Endothelial cell of umbilical vein (primary cell): ENCODE measurements around the gene LANCL2. TPM values are rescaled to one million over a fixed set of nuclear protein-coding genes. Genes with fewer than 3 reads are reported as not detected.

Experiments
- BruUV-seq: library from RNA; stranded (reverse); fragments of 400-500 nt; replicated peaks from 2 replicates; lab custom pipeline; 2021; lab: Mats Ljungman, UMichigan
- CTCF ChIA-PET: fragments of 300-600, 350-600 bp; sonication (Branson Sonifier 250); formaldehyde crosslinking; loops from one replicate; lab custom pipeline; 2021; ENCODE audit warnings: antibody characterized with exemption, inconsistent platforms; lab: Charles Lee
- POLR2A ChIA-PET: fragments of 300-600, 350-600 bp; sonication (Branson Sonifier 250); formaldehyde crosslinking; loops from one replicate; lab custom pipeline; 2021; ENCODE audit warnings: antibody characterized with exemption, inconsistent platforms; lab: Charles Lee
- DNase-seq: peaks from one replicate; pipeline ENCODE4 v3.0.0-alpha.2; 2011; ENCODE audit warnings: low read depth, low spot score
- FAIRE-seq: peaks from 2 replicates; lab custom pipeline; 2011; peaks lifted over from hg19 to GRCh38; lab: Jason Lieb, UNC
- H2AFZ ChIP-seq: 2 replicates; pipeline ENCODE4 v1.6.0; 2012; ENCODE audit warnings: low read depth, low read length, control low read depth, inconsistent platforms
- H3K27ac ChIP-seq: 2 replicates; pipeline ENCODE4 v1.5.1; 2011; ENCODE audit warnings: low read depth, mild to moderate bottlenecking, control low read depth, low read length, moderate library complexity; ENCODE audit not compliant: insufficient read depth
- H3K27me3 ChIP-seq, 2 experiments: 2 replicates each; pipeline versions ENCODE4 v1.6.0 to v1.6.1; 2011; ENCODE audit warnings: low read length in 2 of 2, mixed read lengths in 1 of 2; ENCODE audit not compliant: control insufficient read depth in 2 of 2, insufficient read depth in 2 of 2
- H3K36me3 ChIP-seq, 2 experiments: 2 replicates in 1 of 2; 3 replicates in 1 of 2; pipeline ENCODE4 v1.5.1; 2011; ENCODE audit warnings: low read length in 2 of 2, mild to moderate bottlenecking in 1 of 2, moderate library complexity in 1 of 2; ENCODE audit not compliant: control insufficient read depth in 2 of 2, insufficient read depth in 2 of 2; ENCODE audit errors: extremely low read depth in 1 of 2
- H3K4me1 ChIP-seq: 3 replicates; pipeline ENCODE4 v1.5.1; 2011; ENCODE audit warnings: mild to moderate bottlenecking, low read length; ENCODE audit not compliant: control insufficient read depth, insufficient read depth; ENCODE audit errors: extremely low read depth
- H3K4me2 ChIP-seq: 2 replicates; pipeline ENCODE4 v1.6.1; 2011; ENCODE audit warnings: low read length, control low read depth, mixed read lengths; ENCODE audit not compliant: insufficient read depth
- H3K4me3 ChIP-seq, 3 experiments: fragments of 200-600 bp in 1 of 3; sonication (generic), shearing (Covaris generic) in 1 of 3; replicated peaks in 1 of 3; 2 replicates each; pipeline ENCODE4 v1.5.1; 2011 to 2016; ENCODE audit warnings: control low read depth in 3 of 3, low read length in 3 of 3, mild to moderate bottlenecking in 2 of 3, inconsistent platforms in 1 of 3, low read depth in 1 of 3, moderate library complexity in 1 of 3; ENCODE audit not compliant: insufficient read depth in 1 of 3
- H3K79me2 ChIP-seq: 2 replicates; pipeline ENCODE4 v1.6.0; 2012; ENCODE audit warnings: low read length, inconsistent platforms; ENCODE audit not compliant: control insufficient read depth, insufficient read depth
- H3K9ac ChIP-seq: replicated peaks from 2 replicates; pipeline ENCODE3; 2011; ENCODE audit warnings: low read length, control low read depth; ENCODE audit not compliant: insufficient read depth; ENCODE audit errors: extremely low read depth
- H3K9me1 ChIP-seq: replicated peaks from 3 replicates; pipeline ENCODE4 v1.6.0; 2011; ENCODE audit warnings: mild to moderate bottlenecking, low read length; ENCODE audit not compliant: control insufficient read depth, insufficient read depth; ENCODE audit errors: extremely low read depth
- H3K9me3 ChIP-seq: replicated peaks from 2 replicates; pipeline ENCODE4 v1.5.1; 2012; ENCODE audit warnings: low read length, inconsistent platforms; ENCODE audit not compliant: control insufficient read depth, insufficient read depth
- H4K20me1 ChIP-seq: replicated peaks from 2 replicates; pipeline ENCODE3; 2011; ENCODE audit warnings: mild to moderate bottlenecking, low read length; ENCODE audit not compliant: control insufficient read depth, insufficient read depth; ENCODE audit errors: extremely low read depth
- EZH2 ChIP-seq: IDR thresholded peaks from 2 replicates; pipeline ENCODE4 v1.6.1; 2012; ENCODE audit warnings: borderline replicate concordance, low read depth, mild to moderate bottlenecking, moderate library complexity, low read length, inconsistent platforms; ENCODE audit not compliant: severe bottlenecking
- GATA2 ChIP-seq: IDR thresholded peaks from 2 replicates; pipeline ENCODE4 v1.7.0; 2011; ENCODE audit warnings: low read depth, mild to moderate bottlenecking, moderate library complexity, mixed read lengths, low read length; ENCODE audit not compliant: insufficient read length, insufficient read depth
- MYC ChIP-seq: IDR thresholded peaks from one replicate; pipeline ENCODE4 v1.6.1; 2011; ENCODE audit warnings: mild to moderate bottlenecking, low read depth, low read length
- POLR2AphosphoS5 ChIP-seq: IDR thresholded peaks from 2 replicates; pipeline ENCODE4 v1.6.1; 2012; ENCODE audit warnings: low read depth, mild to moderate bottlenecking, control low read depth, low read length, moderate library complexity; ENCODE audit not compliant: insufficient read depth
- dilution Hi-C: fragments of 300-500 bp; cut with MboI; formaldehyde crosslinking; loops from one replicate; pipeline ENCODE4 v1.15.0; 2019; ENCODE audit warnings: low sequenced_read_pairs; ENCODE audit not compliant: extremely low pct_ligation_motif_present
- intact Hi-C: fragments of 100-400 bp; cut with micrococcal nuclease; formaldehyde crosslinking; loops from one replicate; pipeline ENCODE4 v1.10.0; 2022
- polyA plus RNA-seq, 4 experiments: library from polyadenylated mRNA; depleted of rRNA in 3 of 4; stranded (reverse) in 3 of 4; unstranded in 1 of 4; fragments of >200 nt; gene quantifications; 2 replicates each; pipeline versions ENCODE4 v1.2.1 to v1.2.3, GENCODE V29; 2011 to 2012; ENCODE audit warnings: missing spikeins in 1 of 4
- total RNA-seq: library from RNA; stranded (reverse); gene quantifications from 2 replicates; pipeline ENCODE4 v1.2.3, GENCODE V29; 2021

LANCL2 gene
- total and polyA plus RNA-seq, 2 donors (not counting 3 experiments of a cell fraction or from before 2014, with no cell fraction given) = 19.2 to 25.3 TPM

GRCh38 chr7:55410667-55411239, 45.6 kb downstream of the LANCL2 start:
- Histone ChIP-seq H3K4me1 (no peaks in the 10 kb centered on the region), H3K9me1 (no peaks in the 10 kb centered on the region), H3K27ac (no peak overlapping the region), H4K20me1 (no peaks in the 10 kb centered on the region), H3K4me3 (no peak overlapping the region), H3K27me3 (no peaks in the 10 kb centered on the region), H2AFZ (no peak overlapping the region), H3K79me2 (no peaks in the 10 kb centered on the region), H3K36me3 (peaks cover 0 to 2% of the 10 kb centered on the region in 2 experiments), H3K4me2 (no peak overlapping the region), H3K9ac (no peak overlapping the region), H3K9me3 (no peaks in the 10 kb centered on the region)
- CTCF ChIA-PET = interaction anchor here (1.0 kb wide), 1 partner anchor 130 kb away, joined by 4 read pairs; no protein-coding TSS in a partner anchor
- no TSS peak for BruUV-seq
- no peak for FAIRE-seq
- TF ChIP-seq EZH2 (no peak), POLR2AphosphoS5 (no peak), MYC (no peak)
- no peak for DNase-seq
- POLR2A ChIA-PET = no interaction called here
- dilution Hi-C loops (no loop called here), intact Hi-C loops (no loop called here)

- H3K4me3 ChIP-seq = no peak overlapping the region
- no peak overlapping the region for H3K9ac ChIP-seq
- no peaks in the 10 kb centered on the region for H4K20me1 ChIP-seq
- no peak overlapping the region for H3K4me2 ChIP-seq
- H3K27me3 ChIP-seq = no peaks in the 10 kb centered on the region
- no peaks in the 10 kb centered on the region for H3K79me2 ChIP-seq
- no TSS peak for BruUV-seq
- dilution Hi-C loops = no loop called here
- intact Hi-C loops = no loop called here
- CTCF ChIA-PET = no interaction called here
- H3K27ac ChIP-seq = no peak overlapping the region
- no peak for TF ChIP-seq GATA2
- no peak overlapping the region for H2AFZ ChIP-seq
- no peaks in the 10 kb centered on the region for H3K9me3 ChIP-seq
- H3K4me1 ChIP-seq = no peaks in the 10 kb centered on the region
- POLR2A ChIA-PET = no interaction called here
- H3K36me3 ChIP-seq = no peaks in the 10 kb centered on the region
- DNase-seq (no peak), FAIRE-seq (no peak)
- no peaks in the 10 kb centered on the region for H3K9me1 ChIP-seq
Measured at GRCh38 chr7:55411844-55412243, 46.7 kb downstream of the LANCL2 start.
